HCT116 (cell line): ENCODE data around the gene KRT2. TPM values are rescaled to one million over a fixed set of nuclear protein-coding genes. Genes with fewer than 3 reads are reported as not detected.

Experiments used
- ATAC-seq: fragments of 200-7000 bp; cut with Tn5 transposase; 2 replicates; pipeline ENCODE4 v1.9.1; 2020; ENCODE audit warnings: mild to moderate bottlenecking, moderate library complexity
- BruUV-seq: library from RNA; stranded (reverse); fragments of 400-500 nt; replicated peaks from 2 replicates; lab custom pipeline; 2021; lab: Mats Ljungman, UMichigan
- CTCF ChIA-PET: fragments of 300-600 bp; sonication (Branson Sonifier 250); formaldehyde crosslinking; loops from one replicate; lab custom pipeline; 2021; ENCODE audit warnings: antibody characterized with exemption; lab: Charles Lee
- POLR2A ChIA-PET: fragments of 300-600, 350-600 bp; sonication (Branson Sonifier 250); formaldehyde crosslinking; loops from one replicate; lab custom pipeline; 2021; ENCODE audit warnings: antibody characterized with exemption; lab: Charles Lee
- RAD21 ChIA-PET, 2 experiments: fragments of 300-600 bp; sonication (Branson Sonifier 250); formaldehyde crosslinking; loops; one replicate each; lab custom pipeline; 2023; ENCODE audit warnings: low total read pairs in 2 of 2; ENCODE audit not compliant: uncharacterized antibody in 2 of 2, unreplicated experiment in 2 of 2, low non-redundant PET in 1 of 2; lab: Charles Lee
- DNase-seq: peaks from one replicate; pipeline ENCODE4 v3.0.0-alpha.2; 2010; ENCODE audit warnings: low read depth, low spot score
- H2AFZ ChIP-seq: fragments of 200-600 bp; shearing (Covaris generic), sonication (generic); 2 replicates; pipeline ENCODE4 v1.6.1; 2017; ENCODE audit warnings: low read depth, mixed run types, mixed read lengths, antibody characterized with exemption, low read length; ENCODE audit not compliant: poor library complexity, severe bottlenecking
- H3K27ac ChIP-seq: 2 replicates; pipeline ENCODE4 v1.5.1; 2012; ENCODE audit warnings: low read depth, low read length
- H3K27me3 ChIP-seq: fragments of 200-600 bp; sonication (generic); 2 replicates; pipeline ENCODE4 v1.6.1; 2016; ENCODE audit warnings: mixed run types, low read length, mixed read lengths; ENCODE audit not compliant: insufficient read depth
- H3K36me3 ChIP-seq, 2 experiments: fragments of 200-500 bp in 1 of 2; fragments of 200-600 bp in 1 of 2; sonication (Bioruptor generic) in 1 of 2; sonication (generic) in 1 of 2; 2 replicates each; pipeline versions ENCODE4 v1.5.1 to v1.6.1; 2014 to 2016; ENCODE audit warnings: low read length in 2 of 2, inconsistent platforms in 1 of 2, mixed read lengths in 1 of 2, mixed run types in 1 of 2; ENCODE audit not compliant: insufficient read depth in 2 of 2, control insufficient read depth in 1 of 2
- H3K4me1 ChIP-seq, 2 experiments: fragments of 200-600 bp in 1 of 2; sonication (generic) in 1 of 2; 2 replicates each; pipeline versions ENCODE4 v1.5.1 to v1.6.1; 2012 to 2017; ENCODE audit warnings: low read length in 2 of 2, inconsistent platforms in 1 of 2, mild to moderate bottlenecking in 1 of 2, mixed read lengths in 1 of 2, mixed run types in 1 of 2, moderate library complexity in 1 of 2; ENCODE audit not compliant: insufficient read depth in 2 of 2, control insufficient read depth in 1 of 2
- H3K4me2 ChIP-seq: fragments of 200-600 bp; sonication (generic); 2 replicates; pipeline ENCODE4 v1.6.1; 2017; ENCODE audit warnings: mixed run types, low read length, mixed read lengths
- H3K4me3 ChIP-seq, 2 experiments: fragments of 200-600 bp in 1 of 2; sonication (generic) in 1 of 2; replicated peaks in 1 of 2; 2 replicates each; pipeline ENCODE4 v1.5.1; 2011 to 2016; ENCODE audit warnings: low read length in 2 of 2, control low read depth in 1 of 2, low read depth in 1 of 2, mild to moderate bottlenecking in 1 of 2, mixed read lengths in 1 of 2, mixed run types in 1 of 2
- H3K79me2 ChIP-seq: fragments of 200-600 bp; sonication (generic); 2 replicates; pipeline ENCODE4 v1.6.1; 2017; ENCODE audit warnings: mild to moderate bottlenecking, mixed run types, low read length, moderate library complexity, mixed read lengths; ENCODE audit not compliant: insufficient read depth
- H3K9ac ChIP-seq: fragments of 200-600 bp; sonication (generic); 2 replicates; pipeline ENCODE4 v1.6.1; 2016; ENCODE audit warnings: low read length, mixed read lengths
- H3K9me2 ChIP-seq: fragments of 200-600 bp; sonication (generic), shearing (Covaris generic); 2 replicates; pipeline ENCODE4 v1.6.1; 2017; ENCODE audit warnings: mixed run types, mild to moderate bottlenecking, moderate library complexity; ENCODE audit not compliant: insufficient read depth
- H3K9me3 ChIP-seq, 2 experiments: fragments of 200-500 bp in 1 of 2; fragments of 200-600 bp in 1 of 2; sonication (Bioruptor generic) in 1 of 2; sonication (generic) in 1 of 2; 2 replicates each; pipeline ENCODE4 v1.6.1; 2014 to 2017; ENCODE audit warnings: low read length in 2 of 2, mixed read lengths in 2 of 2, inconsistent platforms in 1 of 2, low read depth in 1 of 2, mild to moderate bottlenecking in 1 of 2, mixed run types in 1 of 2, moderate library complexity in 1 of 2; ENCODE audit not compliant: control insufficient read depth in 1 of 2, insufficient read depth in 1 of 2
- H4K20me1 ChIP-seq: fragments of 200-600 bp; sonication (generic), shearing (Covaris generic); 2 replicates; pipeline ENCODE4 v1.6.1; 2017; ENCODE audit warnings: mixed run types, mild to moderate bottlenecking, moderate library complexity; ENCODE audit not compliant: insufficient read depth
- EZH2phosphoT487 ChIP-seq: fragments of 200-600 bp; IDR thresholded peaks from 2 replicates; pipeline ENCODE4 v1.6.1; 2018; ENCODE audit warnings: antibody characterized with exemption, borderline replicate concordance
- RAD21 ChIP-seq: IDR thresholded peaks from 2 replicates; pipeline ENCODE4 v1.6.1; 2012; ENCODE audit warnings: low read depth, mild to moderate bottlenecking
- TCF7L2 ChIP-seq: IDR thresholded peaks from 2 replicates; pipeline ENCODE4 v1.7.0; 2011; ENCODE audit warnings: borderline replicate concordance, inconsistent platforms; ENCODE audit not compliant: insufficient read depth, insufficient read length; ENCODE audit errors: extremely low read depth
- intact Hi-C: fragments of 100-400 bp; cut with micrococcal nuclease; formaldehyde crosslinking; loops from 2 replicates; pipeline ENCODE4 v1.10.0; 2022
- total RNA-seq: library from RNA; stranded (reverse); gene quantifications from one replicate; pipeline ENCODE4 v1.2.1, GENCODE V29; 2021; ENCODE audit not compliant: unreplicated experiment
- TF ChIP-seq, protein P1 (sequence below): IDR thresholded peaks from 2 replicates; pipeline ENCODE4 v1.6.1; 2011; ENCODE audit warnings: mild to moderate bottlenecking, low read length, moderate library complexity; ENCODE audit not compliant: insufficient replicate concordance; ENCODE audit errors: extremely low read depth
- TF ChIP-seq, protein P2 (sequence below): IDR thresholded peaks from 2 replicates; pipeline ENCODE4 v1.6.1; 2012

Gene KRT2
- total RNA-seq, 1 experiment from 2014 or later, result not detected

DNA sequence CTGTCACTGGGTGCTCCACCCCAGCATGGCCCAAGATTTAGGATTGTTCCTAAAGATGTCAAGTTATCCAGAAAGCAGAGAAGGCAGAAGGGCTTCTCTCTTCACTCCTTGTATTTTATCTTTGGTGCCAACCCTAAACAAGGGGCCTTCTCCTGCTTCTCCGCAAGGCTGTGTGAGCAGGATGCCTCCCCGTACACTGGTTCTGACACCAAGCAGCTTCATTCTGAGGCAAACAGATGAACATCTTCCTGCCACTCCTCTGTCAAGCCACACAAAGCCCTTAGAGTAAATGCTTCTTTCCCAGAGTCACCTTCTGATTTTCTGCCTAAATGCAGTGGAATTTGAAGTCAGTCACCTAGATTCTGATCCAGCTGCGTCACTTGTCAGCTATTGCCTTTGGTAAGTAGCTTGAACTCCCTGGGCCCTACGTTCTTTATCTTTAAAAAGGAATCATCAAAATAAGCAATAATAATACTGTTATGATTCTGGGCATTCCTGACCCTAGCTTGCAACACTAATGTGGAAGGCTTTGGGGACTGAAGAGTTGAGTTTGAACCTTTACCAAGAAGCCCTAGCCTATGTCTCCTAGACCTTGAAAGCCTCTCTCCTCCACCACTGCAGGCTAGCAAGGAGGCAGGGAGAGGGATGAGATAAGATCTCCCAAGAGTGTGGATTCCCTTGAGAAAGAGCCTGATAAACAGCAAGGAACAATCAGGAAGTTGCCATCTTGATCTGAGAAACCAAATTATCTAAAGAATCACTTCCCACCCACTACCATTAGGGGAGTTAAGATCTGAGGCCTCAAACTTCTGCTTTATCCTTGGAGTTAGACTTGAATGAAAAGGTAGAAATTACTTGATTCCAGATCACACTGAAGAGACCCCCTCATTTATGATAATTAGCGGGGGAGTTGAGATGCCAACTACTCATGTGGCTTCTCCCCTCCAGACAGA is 39.3 kb downstream of the KRT2 start (continued):
- TF ChIP-seq, protein P1, sequence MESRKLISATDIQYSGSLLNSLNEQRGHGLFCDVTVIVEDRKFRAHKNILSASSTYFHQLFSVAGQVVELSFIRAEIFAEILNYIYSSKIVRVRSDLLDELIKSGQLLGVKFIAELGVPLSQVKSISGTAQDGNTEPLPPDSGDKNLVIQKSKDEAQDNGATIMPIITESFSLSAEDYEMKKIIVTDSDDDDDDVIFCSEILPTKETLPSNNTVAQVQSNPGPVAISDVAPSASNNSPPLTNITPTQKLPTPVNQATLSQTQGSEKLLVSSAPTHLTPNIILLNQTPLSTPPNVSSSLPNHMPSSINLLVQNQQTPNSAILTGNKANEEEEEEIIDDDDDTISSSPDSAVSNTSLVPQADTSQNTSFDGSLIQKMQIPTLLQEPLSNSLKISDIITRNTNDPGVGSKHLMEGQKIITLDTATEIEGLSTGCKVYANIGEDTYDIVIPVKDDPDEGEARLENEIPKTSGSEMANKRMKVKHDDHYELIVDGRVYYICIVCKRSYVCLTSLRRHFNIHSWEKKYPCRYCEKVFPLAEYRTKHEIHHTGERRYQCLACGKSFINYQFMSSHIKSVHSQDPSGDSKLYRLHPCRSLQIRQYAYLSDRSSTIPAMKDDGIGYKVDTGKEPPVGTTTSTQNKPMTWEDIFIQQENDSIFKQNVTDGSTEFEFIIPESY, result no peak

DNA sequence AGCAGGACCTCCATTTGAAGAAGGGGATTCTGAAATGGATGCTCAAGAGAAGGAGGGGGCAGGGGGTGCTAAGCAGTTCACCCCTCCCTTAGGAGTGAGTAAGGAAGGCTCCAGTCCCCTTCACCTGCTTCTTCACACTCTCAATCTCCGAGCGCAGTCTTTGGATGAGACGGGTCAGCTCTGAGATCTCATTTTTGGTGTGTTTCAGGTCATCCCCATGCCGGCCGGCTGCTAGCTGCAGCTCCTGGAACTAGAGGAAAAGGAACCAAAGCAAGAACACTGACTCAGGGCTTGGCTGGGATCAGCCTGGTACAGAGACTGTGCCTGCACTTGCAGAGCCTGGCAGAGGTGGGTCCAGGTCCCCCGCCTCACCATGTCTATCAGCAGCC is 40.9 kb downstream of the KRT2 start:
- BruUV-seq, result no TSS peak
- DNase-seq, result no peak

More for the DNA sequence above, 40.9 kb downstream of the KRT2 start:
- no peak for ATAC-seq
- ChIA-PET RAD21 (no interaction called here), CTCF (no interaction called here), POLR2A (no interaction called here)
- Histone ChIP-seq H3K9me3 (no peaks in the 10 kb centered on the region), H3K4me1 (no peaks in the 10 kb centered on the region), H4K20me1 (no peaks in the 10 kb centered on the region), H2AFZ (no peak overlapping the region), H3K36me3 (no peaks in the 10 kb centered on the region), H3K9ac (no peak overlapping the region), H3K9me2 (no peaks in the 10 kb centered on the region), H3K27ac (no peak overlapping the region), H3K27me3 (no peaks in the 10 kb centered on the region), H3K4me2 (no peak overlapping the region), H3K4me3 (no peak overlapping the region), H3K79me2 (no peaks in the 10 kb centered on the region)
- TF ChIP-seq RAD21, result no peak
- TF ChIP-seq, protein P1, result no peak
- TF ChIP-seq, protein P2, sequence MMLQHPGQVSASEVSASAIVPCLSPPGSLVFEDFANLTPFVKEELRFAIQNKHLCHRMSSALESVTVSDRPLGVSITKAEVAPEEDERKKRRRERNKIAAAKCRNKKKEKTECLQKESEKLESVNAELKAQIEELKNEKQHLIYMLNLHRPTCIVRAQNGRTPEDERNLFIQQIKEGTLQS, result no peak
- no peak for TF ChIP-seq TCF7L2
- TF ChIP-seq EZH2phosphoT487, result no peak
- intact Hi-C loops, result no loop called here
